ENCODE data around the gene CNMD. TPM values are rescaled to one million over a fixed set of nuclear protein-coding genes. Genes with fewer than 3 reads are reported as not detected.

The CNMD gene
- polyA plus RNA-seq, 3 donors: not detected

DNA sequence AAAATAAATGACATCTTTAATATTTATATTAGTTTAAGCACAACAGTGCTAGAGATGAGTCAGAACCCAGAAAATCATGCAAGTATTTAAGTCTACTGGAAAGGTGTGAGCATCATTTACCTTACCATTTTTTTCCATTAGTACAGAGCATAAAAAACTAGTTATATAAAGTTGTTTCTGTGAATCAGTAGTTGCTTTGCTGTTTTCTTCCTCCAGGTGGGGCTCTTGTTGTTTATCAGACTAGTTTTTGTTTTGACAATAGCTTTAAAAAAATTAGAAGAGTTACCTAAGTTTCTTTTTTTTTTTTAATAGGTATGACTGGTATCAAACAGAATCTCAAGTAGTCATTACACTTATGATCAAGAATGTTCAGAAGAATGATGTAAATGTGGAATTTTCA lies 74.3 kb downstream of the CNMD start:
- H3K36me3 ChIP-seq (replicated peaks in 1 of 2; ENCODE audit: control insufficient read depth in 1 of 2, insufficient read depth in 2 of 2, low read length in 2 of 2): peaks cover 82 to 100% of the 10 kb centered on the region in 2 donors
- no peak overlapping the region for H2AFZ ChIP-seq (ENCODE audit: insufficient read depth, low read depth, low read length, poor library complexity, severe bottlenecking)
- TF ChIP-seq, protein P1, sequence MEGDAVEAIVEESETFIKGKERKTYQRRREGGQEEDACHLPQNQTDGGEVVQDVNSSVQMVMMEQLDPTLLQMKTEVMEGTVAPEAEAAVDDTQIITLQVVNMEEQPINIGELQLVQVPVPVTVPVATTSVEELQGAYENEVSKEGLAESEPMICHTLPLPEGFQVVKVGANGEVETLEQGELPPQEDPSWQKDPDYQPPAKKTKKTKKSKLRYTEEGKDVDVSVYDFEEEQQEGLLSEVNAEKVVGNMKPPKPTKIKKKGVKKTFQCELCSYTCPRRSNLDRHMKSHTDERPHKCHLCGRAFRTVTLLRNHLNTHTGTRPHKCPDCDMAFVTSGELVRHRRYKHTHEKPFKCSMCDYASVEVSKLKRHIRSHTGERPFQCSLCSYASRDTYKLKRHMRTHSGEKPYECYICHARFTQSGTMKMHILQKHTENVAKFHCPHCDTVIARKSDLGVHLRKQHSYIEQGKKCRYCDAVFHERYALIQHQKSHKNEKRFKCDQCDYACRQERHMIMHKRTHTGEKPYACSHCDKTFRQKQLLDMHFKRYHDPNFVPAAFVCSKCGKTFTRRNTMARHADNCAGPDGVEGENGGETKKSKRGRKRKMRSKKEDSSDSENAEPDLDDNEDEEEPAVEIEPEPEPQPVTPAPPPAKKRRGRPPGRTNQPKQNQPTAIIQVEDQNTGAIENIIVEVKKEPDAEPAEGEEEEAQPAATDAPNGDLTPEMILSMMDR (IDR thresholded peaks at IDR 0.05): peak; percentile 46
- no peaks in the 10 kb centered on the region for H3K4me1 ChIP-seq (ENCODE audit: control insufficient read depth in 1 of 2, insufficient read depth in 2 of 2, low read length in 2 of 2)
- no peak overlapping the region for H3K27ac ChIP-seq (ENCODE audit: low read depth in 1 of 2, low read length in 2 of 2)
- no peaks in the 10 kb centered on the region for H3K4me1 Mint-ChIP-seq
- intact Hi-C loops (cut with micrococcal nuclease): no loop called here
- no peak overlapping the region for H3K4me3 Mint-ChIP-seq
- no peaks in the 10 kb centered on the region for H3K9me3 ChIP-seq (replicated peaks in 1 of 2; ENCODE audit: control insufficient read depth in 1 of 2, insufficient read depth in 1 of 2, low read length in 2 of 2)
- peaks cover 71 to 85% of the 10 kb centered on the region in 2 donors for H3K36me3 Mint-ChIP-seq
- H3K9ac ChIP-seq (ENCODE audit: insufficient read depth, low read length, poor library complexity, severe bottlenecking): no peak overlapping the region
- H3K9me3 Mint-ChIP-seq: no peaks in the 10 kb centered on the region
- H3K27me3 ChIP-seq (ENCODE audit: control insufficient read depth in 2 of 2, insufficient read depth in 2 of 2, low read length in 2 of 2): no peaks in the 10 kb centered on the region
- peak in 2 of 3 donors; percentile 0 to 10 for DNase-seq
- no peak overlapping the region for H3K4me2 ChIP-seq (replicated peaks; ENCODE audit: extremely low read depth, low read length, poor library complexity, severe bottlenecking)
- H3K4me3 ChIP-seq (replicated peaks in 1 of 3; ENCODE audit: low read depth in 2 of 3, low read length in 3 of 3): no peak overlapping the region
- no peak overlapping the region for H3K27ac Mint-ChIP-seq
- no peaks in the 10 kb centered on the region for H4K20me1 ChIP-seq (ENCODE audit: insufficient read depth, low read length)
- no peaks in the 10 kb centered on the region for H3K27me3 Mint-ChIP-seq (ENCODE audit: low read depth in 3 of 3)
- H3K79me2 ChIP-seq (ENCODE audit: insufficient read depth, low read length): no peaks in the 10 kb centered on the region

DNA sequence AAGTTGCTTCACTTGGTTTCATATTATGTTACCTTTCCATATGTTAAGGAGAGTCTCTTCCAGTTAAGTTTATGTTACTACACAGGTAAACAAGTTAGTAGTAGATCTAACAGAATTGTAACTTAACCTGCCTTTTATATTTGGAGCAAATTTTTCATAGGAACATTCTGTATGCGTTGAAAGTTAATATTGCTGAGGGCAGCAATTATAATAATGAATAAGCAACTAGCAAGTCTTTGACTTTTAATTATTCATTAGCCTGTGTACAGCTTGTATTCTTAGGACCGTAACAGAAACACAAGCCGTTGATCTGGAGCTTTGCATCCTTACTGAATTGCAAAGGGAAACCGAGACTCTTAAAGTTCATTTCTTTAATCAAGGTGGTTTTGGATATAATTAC lies 75.3 kb downstream of the CNMD start:
- 100% methylated on average over 1 of the region's 4 CpGs for WGBS (ENCODE audit: insufficient coverage)
- Mint-ChIP-seq H3K27ac (no peak overlapping the region), H3K27me3 (ENCODE audit: low read depth in 3 of 3) (peaks cover 0 to 2% (median 0%) of the 10 kb centered on the region in 3 donors), H3K4me1 (no peaks in the 10 kb centered on the region), H3K4me3 (no peak overlapping the region), H3K36me3 (peaks cover 75 to 86% of the 10 kb centered on the region in 2 donors), H3K9me3 (no peaks in the 10 kb centered on the region)
- H3K79me2 ChIP-seq (ENCODE audit: insufficient read depth, low read length): no peaks in the 10 kb centered on the region
- no peaks in the 10 kb centered on the region for H3K4me1 ChIP-seq (ENCODE audit: control insufficient read depth in 1 of 2, insufficient read depth in 2 of 2, low read length in 2 of 2)
- H3K36me3 ChIP-seq (replicated peaks in 1 of 2; ENCODE audit: control insufficient read depth in 1 of 2, insufficient read depth in 2 of 2, low read length in 2 of 2): peaks cover 84 to 98% of the 10 kb centered on the region in 2 donors
- no peak overlapping the region for H3K4me3 ChIP-seq (replicated peaks in 1 of 3; ENCODE audit: low read depth in 2 of 3, low read length in 3 of 3)
- no peaks in the 10 kb centered on the region for H4K20me1 ChIP-seq (ENCODE audit: insufficient read depth, low read length)
- DNase-seq: no peak
- H3K9ac ChIP-seq (ENCODE audit: insufficient read depth, low read length, poor library complexity, severe bottlenecking): no peak overlapping the region
- H3K9me3 ChIP-seq (replicated peaks in 1 of 2; ENCODE audit: control insufficient read depth in 1 of 2, insufficient read depth in 1 of 2, low read length in 2 of 2): no peaks in the 10 kb centered on the region
- TF ChIP-seq, protein P1 (IDR thresholded peaks at IDR 0.05): no peak
- intact Hi-C loops (cut with micrococcal nuclease): no loop called here
- no peak overlapping the region for H3K27ac ChIP-seq (ENCODE audit: low read depth in 1 of 2, low read length in 2 of 2)
- H3K4me2 ChIP-seq (replicated peaks; ENCODE audit: extremely low read depth, low read length, poor library complexity, severe bottlenecking): no peak overlapping the region
- H3K27me3 ChIP-seq (ENCODE audit: control insufficient read depth in 2 of 2, insufficient read depth in 2 of 2, low read length in 2 of 2): no peaks in the 10 kb centered on the region
- no peak overlapping the region for H2AFZ ChIP-seq (ENCODE audit: insufficient read depth, low read depth, low read length, poor library complexity, severe bottlenecking)
